IPS-15b (cell line): ENCODE data around the gene APH1B.

Experiments
- H3K27me3 ChIP-seq: one replicate; pipeline ENCODE4 v1.6.1; 2013; ENCODE audit warnings: low read length; ENCODE audit not compliant: control insufficient read depth, insufficient read depth
- H3K36me3 ChIP-seq: one replicate; pipeline ENCODE4 v1.6.1; 2013; ENCODE audit warnings: low read length; ENCODE audit not compliant: control insufficient read depth, insufficient read depth
- H3K4me1 ChIP-seq: one replicate; pipeline ENCODE4 v1.6.1; 2013; ENCODE audit warnings: mild to moderate bottlenecking, low read length; ENCODE audit not compliant: control insufficient read depth, insufficient read depth
- H3K4me3 ChIP-seq: one replicate; pipeline ENCODE4 v1.5.1; 2013; ENCODE audit warnings: low read depth, low read length
- H3K9ac ChIP-seq: one replicate; pipeline ENCODE4 v1.6.1; 2013; ENCODE audit warnings: low read depth, mild to moderate bottlenecking, low read length
- H3K9me3 ChIP-seq: one replicate; pipeline ENCODE4 v1.6.1; 2013; ENCODE audit warnings: mild to moderate bottlenecking, low read length; ENCODE audit not compliant: control insufficient read depth, insufficient read depth

Gene APH1B

GRCh38 chr15:63348392-63348791 lies 71.0 kb downstream of the APH1B start:
- Histone ChIP-seq H3K4me1 (no peaks in the 10 kb centered on the region), H3K4me3 (no peak overlapping the region), H3K9ac (no peak overlapping the region), H3K9me3 (no peaks in the 10 kb centered on the region), H3K27me3 (no peaks in the 10 kb centered on the region), H3K36me3 (no peaks in the 10 kb centered on the region)

- Histone ChIP-seq H3K27me3 (no peaks in the 10 kb centered on the region), H3K9ac (no peak overlapping the region), H3K4me1 (no peaks in the 10 kb centered on the region), H3K9me3 (no peaks in the 10 kb centered on the region), H3K36me3 (no peaks in the 10 kb centered on the region), H3K4me3 (no peak overlapping the region)
These were observed 71.8 kb downstream of the APH1B start for GRCh38 chr15:63349156-63349555.

- Histone ChIP-seq H3K27me3 (no peaks in the 10 kb centered on the region), H3K4me1 (no peaks in the 10 kb centered on the region), H3K9me3 (no peaks in the 10 kb centered on the region), H3K36me3 (no peaks in the 10 kb centered on the region), H3K9ac (no peak overlapping the region), H3K4me3 (no peak overlapping the region)
These were observed 72.2 kb downstream of the APH1B start for GRCh38 chr15:63349621-63350020.

GRCh38 chr15:63350178-63350621 lies 72.8 kb downstream of the APH1B start:
- Histone ChIP-seq H3K9me3 (no peaks in the 10 kb centered on the region), H3K9ac (no peak overlapping the region), H3K4me1 (no peaks in the 10 kb centered on the region), H3K27me3 (no peaks in the 10 kb centered on the region), H3K36me3 (no peaks in the 10 kb centered on the region), H3K4me3 (no peak overlapping the region)

GRCh38 chr15:63351170-63351569 lies 73.8 kb downstream of the APH1B start:
- no peaks in the 10 kb centered on the region for H3K27me3 ChIP-seq

GRCh38 chr15:63352808-63353207 lies 75.4 kb downstream of the APH1B start:
- Histone ChIP-seq H3K4me1 (no peaks in the 10 kb centered on the region), H3K36me3 (no peaks in the 10 kb centered on the region), H3K9me3 (no peaks in the 10 kb centered on the region), H3K27me3 (no peaks in the 10 kb centered on the region), H3K4me3 (no peak overlapping the region), H3K9ac (no peak overlapping the region)

More at GRCh38 chr15:63351170-63351569, 73.8 kb downstream of the APH1B start:
- Histone ChIP-seq H3K4me3 (no peak overlapping the region), H3K9me3 (no peaks in the 10 kb centered on the region), H3K4me1 (no peaks in the 10 kb centered on the region), H3K36me3 (no peaks in the 10 kb centered on the region), H3K9ac (no peak overlapping the region)

GRCh38 chr15:63353261-63353660 lies 75.9 kb downstream of the APH1B start:
- no peaks in the 10 kb centered on the region for H3K27me3 ChIP-seq
- H3K4me3 ChIP-seq, result no peak overlapping the region
- H3K4me1 ChIP-seq, result no peaks in the 10 kb centered on the region
- H3K9ac ChIP-seq, result no peak overlapping the region
- H3K36me3 ChIP-seq, result no peaks in the 10 kb centered on the region
- H3K9me3 ChIP-seq, result no peaks in the 10 kb centered on the region

- Histone ChIP-seq H3K27me3 (no peaks in the 10 kb centered on the region), H3K4me1 (no peaks in the 10 kb centered on the region), H3K36me3 (no peaks in the 10 kb centered on the region), H3K9ac (no peak overlapping the region), H3K4me3 (no peak overlapping the region), H3K9me3 (no peaks in the 10 kb centered on the region)
These were observed 76.5 kb downstream of the APH1B start for GRCh38 chr15:63353887-63354286.

- no peaks in the 10 kb centered on the region for H3K36me3 ChIP-seq
- no peaks in the 10 kb centered on the region for H3K27me3 ChIP-seq
- H3K4me1 ChIP-seq, result no peaks in the 10 kb centered on the region
- no peak overlapping the region for H3K4me3 ChIP-seq
- no peak overlapping the region for H3K9ac ChIP-seq
- H3K9me3 ChIP-seq, result no peaks in the 10 kb centered on the region
These were observed 77.6 kb downstream of the APH1B start for GRCh38 chr15:63354821-63355650.

GRCh38 chr15:63357061-63357460 lies 79.7 kb downstream of the APH1B start:
- no peaks in the 10 kb centered on the region for H3K9me3 ChIP-seq
- no peaks in the 10 kb centered on the region for H3K36me3 ChIP-seq
- no peak overlapping the region for H3K9ac ChIP-seq
- H3K4me3 ChIP-seq, result no peak overlapping the region
- H3K4me1 ChIP-seq, result peaks cover 7% of the 10 kb centered on the region
- H3K27me3 ChIP-seq, result no peaks in the 10 kb centered on the region

GRCh38 chr15:63357731-63358130 lies 80.3 kb downstream of the APH1B start:
- Histone ChIP-seq H3K4me3 (no peak overlapping the region), H3K4me1 (peaks cover 11% of the 10 kb centered on the region), H3K27me3 (no peaks in the 10 kb centered on the region), H3K9ac (no peak overlapping the region), H3K36me3 (no peaks in the 10 kb centered on the region), H3K9me3 (no peaks in the 10 kb centered on the region)

- no peaks in the 10 kb centered on the region for H3K36me3 ChIP-seq
- no peak overlapping the region for H3K9ac ChIP-seq
- H3K27me3 ChIP-seq, result no peaks in the 10 kb centered on the region
- peaks cover 11% of the 10 kb centered on the region for H3K4me1 ChIP-seq
- no peaks in the 10 kb centered on the region for H3K9me3 ChIP-seq
- H3K4me3 ChIP-seq, result no peak overlapping the region
These were observed 81.0 kb downstream of the APH1B start for GRCh38 chr15:63358241-63359029.
